WTC11 (cell line): Measurements from ENCODE around the gene H2AZ2. TPM values are rescaled to one million over a fixed set of nuclear protein-coding genes. Genes with fewer than 3 reads are reported as not detected.

Source experiments
- ATAC-seq: fragments of 200-7000 bp; cut with Tn5 transposase; 2 replicates; pipeline ENCODE4 v1.10.0; 2021; ENCODE audit warnings: mild to moderate bottlenecking, moderate library complexity
- CTCF ChIA-PET: fragments of 300-600 bp; sonication (Branson Sonifier 250); formaldehyde crosslinking; loops from one replicate; lab custom pipeline; 2021; ENCODE audit warnings: antibody characterized with exemption; lab: Charles Lee
- POLR2A ChIA-PET: fragments of 350-600 bp; sonication (Branson Sonifier 250); formaldehyde crosslinking; loops from one replicate; lab custom pipeline; 2021; ENCODE audit warnings: antibody characterized with exemption; lab: Charles Lee
- DNase-seq: peaks from one replicate; pipeline ENCODE4 v3.0.0; 2021; ENCODE audit warnings: low spot score
- H3K27ac Mint-ChIP-seq: 2 replicates; pipeline ENCODE4 v1.8.0; 2021; ENCODE audit warnings: mixed read lengths
- H3K27me3 Mint-ChIP-seq: 2 replicates; pipeline ENCODE4 v1.8.0; 2021; ENCODE audit warnings: low read depth, mild to moderate bottlenecking, moderate library complexity, mixed read lengths
- H3K36me3 Mint-ChIP-seq: 2 replicates; pipeline ENCODE4 v1.8.0; 2021; ENCODE audit warnings: mixed read lengths
- H3K4me1 Mint-ChIP-seq: 2 replicates; pipeline ENCODE4 v1.8.0; 2022; ENCODE audit warnings: mixed read lengths
- H3K4me3 Mint-ChIP-seq: 2 replicates; pipeline ENCODE4 v1.8.0; 2021; ENCODE audit warnings: mild to moderate bottlenecking, moderate library complexity, mixed read lengths
- H3K9me3 Mint-ChIP-seq: 2 replicates; pipeline ENCODE4 v1.8.0; 2021; ENCODE audit warnings: mixed read lengths
- ATF1 ChIP-seq: sonication (generic); formaldehyde crosslinking; IDR thresholded peaks from 2 replicates; pipeline ENCODE4 v1.8.1; 2023; ENCODE audit warnings: mild to moderate bottlenecking, moderate library complexity, missing genetic modification reagents
- ATF3 ChIP-seq: sonication (generic); formaldehyde crosslinking; conservative IDR thresholded peaks from 2 replicates; pipeline ENCODE4 v1.8.1; 2022; ENCODE audit warnings: mild to moderate bottlenecking, missing genetic modification reagents
- ATF6 ChIP-seq: sonication (generic); formaldehyde crosslinking; IDR thresholded peaks from 2 replicates; pipeline ENCODE4 v1.8.1; 2023; ENCODE audit warnings: mild to moderate bottlenecking, missing genetic modification reagents
- FOXJ3 ChIP-seq: sonication (generic); formaldehyde crosslinking; IDR thresholded peaks from 2 replicates; pipeline ENCODE4 v1.9.0; 2021; ENCODE audit warnings: missing genetic modification reagents, mild to moderate bottlenecking, borderline replicate concordance
- FOXP1 ChIP-seq: sonication (generic); formaldehyde crosslinking; IDR thresholded peaks from 2 replicates; pipeline ENCODE4 v1.8.0; 2022; ENCODE audit warnings: missing genetic modification reagents, mild to moderate bottlenecking, moderate library complexity, borderline replicate concordance
- GABPB1 ChIP-seq: sonication (generic); formaldehyde crosslinking; IDR thresholded peaks from 2 replicates; pipeline ENCODE4 v1.8.1; 2023; ENCODE audit warnings: mild to moderate bottlenecking, missing genetic modification reagents
- GTF2I ChIP-seq: fragments of 250-450 bp; sonication (Bioruptor Pico); conservative IDR thresholded peaks from 2 replicates; pipeline ENCODE4 v1.4.0; 2021; ENCODE audit warnings: mild to moderate bottlenecking
- IRF1 ChIP-seq: sonication (generic); formaldehyde crosslinking; IDR thresholded peaks from 2 replicates; pipeline ENCODE4 v1.8.0; 2023; ENCODE audit warnings: missing genetic modification reagents
- KAT7 ChIP-seq: sonication (generic); formaldehyde crosslinking; IDR thresholded peaks from 2 replicates; pipeline ENCODE4 v1.8.1; 2023; ENCODE audit warnings: missing genetic modification reagents, mild to moderate bottlenecking, borderline replicate concordance
- NFYB ChIP-seq: sonication (generic); formaldehyde crosslinking; conservative IDR thresholded peaks from 2 replicates; pipeline ENCODE4 v1.8.0; 2022; ENCODE audit warnings: low read depth, missing genetic modification reagents
- NR2C2 ChIP-seq: sonication (generic); formaldehyde crosslinking; IDR thresholded peaks from 2 replicates; pipeline ENCODE4 v1.8.0; 2022; ENCODE audit warnings: mild to moderate bottlenecking, missing genetic modification reagents
- NR3C1 ChIP-seq: sonication (generic); formaldehyde crosslinking; conservative IDR thresholded peaks from 2 replicates; pipeline ENCODE4 v1.8.1; 2023; ENCODE audit warnings: low read depth, mild to moderate bottlenecking, missing genetic modification reagents
- RORB ChIP-seq: fragments of 250-450 bp; sonication (Bioruptor Pico); IDR thresholded peaks from 2 replicates; pipeline ENCODE4 v1.9.0; 2021; ENCODE audit warnings: mild to moderate bottlenecking
- SP1 ChIP-seq: sonication (generic); formaldehyde crosslinking; conservative IDR thresholded peaks from 2 replicates; pipeline ENCODE4 v1.8.1; 2022; ENCODE audit warnings: missing genetic modification reagents
- STAT6 ChIP-seq: sonication (generic); formaldehyde crosslinking; conservative IDR thresholded peaks from 2 replicates; pipeline ENCODE4 v1.8.1; 2023; ENCODE audit warnings: mild to moderate bottlenecking, low read depth, missing genetic modification reagents, moderate library complexity
- TEAD1 ChIP-seq: sonication (generic); formaldehyde crosslinking; IDR thresholded peaks from 2 replicates; pipeline ENCODE4 v1.8.0; 2022; ENCODE audit warnings: mild to moderate bottlenecking, missing genetic modification reagents
- ZNF423 ChIP-seq: fragments of 250-450 bp; sonication (Bioruptor Pico); IDR thresholded peaks from 2 replicates; pipeline ENCODE4 v2.1.2; 2022; ENCODE audit warnings: mild to moderate bottlenecking, moderate library complexity
- ZNF671 ChIP-seq: fragments of 250-450 bp; sonication (Bioruptor Pico); IDR thresholded peaks from 2 replicates; pipeline ENCODE4 v1.8.0; 2021; ENCODE audit warnings: mild to moderate bottlenecking
- total RNA-seq: library from RNA; stranded (reverse); gene quantifications from 3 replicates; pipeline ENCODE4 v1.2.3, GENCODE V29; 2021

Gene H2AZ2
- total RNA-seq, 1 experiment from 2014 or later, result 178 TPM

GRCh38 chr7:44883961-44884620 lies 36.2 kb upstream of the H2AZ2 start:
- peaks cover 41% of the 10 kb centered on the region for H3K4me1 Mint-ChIP-seq
- TF ChIP-seq ATF6 (CRISPR knock-in tag) (no peak), GABPB1 (CRISPR knock-in tag) (no peak), IRF1 (CRISPR knock-in tag) (no peak), NR2C2 (CRISPR knock-in tag) (no peak), FOXJ3 (CRISPR knock-in tag) (no peak), ZNF671 (no peak), TEAD1 (CRISPR knock-in tag) (no peak), GTF2I (no peak), ZNF423 (CRISPR knock-in tag) (no peak)
- H3K27me3 Mint-ChIP-seq, result no peaks in the 10 kb centered on the region
- H3K36me3 Mint-ChIP-seq, result peaks cover 15% of the 10 kb centered on the region
- ChIA-PET CTCF (interaction anchor here (0.9 to 2.3 kb wide), 3 partner anchors 27 to 115 kb away, joined by 3 to 8 read pairs (median 5); partner anchors contain the start of gene H2AZ2), POLR2A (interaction anchor here (1.1 kb wide), 1 partner anchor 116 kb away, joined by 3 read pairs; the partner anchor contains the start of gene CCM2)
- H3K27ac Mint-ChIP-seq, result peak overlapping the region; percentile 86
- ATAC-seq (no peak), DNase-seq (peak; percentile 17)
- peak overlapping the region; percentile 90 for H3K4me3 Mint-ChIP-seq
- H3K9me3 Mint-ChIP-seq, result no peaks in the 10 kb centered on the region

GRCh38 chr7:44882899-44883298 lies 35.0 kb upstream of the H2AZ2 start:
- Mint-ChIP-seq H3K4me1 (peaks cover 41% of the 10 kb centered on the region), H3K4me3 (peak overlapping the region; percentile 90), H3K36me3 (peaks cover 15% of the 10 kb centered on the region), H3K27ac (no peak overlapping the region; the same call in 1 of the 2 replicates), H3K9me3 (no peaks in the 10 kb centered on the region), H3K27me3 (no peaks in the 10 kb centered on the region)
- DNase-seq (no peak), ATAC-seq (no peak)
- TF ChIP-seq ATF3 (CRISPR knock-in tag) (no peak), RORB (no peak), ATF1 (CRISPR knock-in tag) (no peak), NR3C1 (CRISPR knock-in tag) (no peak), KAT7 (CRISPR knock-in tag) (no peak), SP1 (CRISPR knock-in tag) (no peak), NFYB (no peak), FOXP1 (no peak)
- ChIA-PET CTCF (interaction anchor here (2.1 kb wide), 1 partner anchor 26 kb away, joined by 13 read pairs; no protein-coding TSS in a partner anchor), POLR2A (interaction anchor here (0.6 kb wide), 1 partner anchor 144 kb away, joined by 3 read pairs; no protein-coding TSS in a partner anchor)

- Mint-ChIP-seq H3K27me3 (no peaks in the 10 kb centered on the region), H3K9me3 (no peaks in the 10 kb centered on the region), H3K4me3 (peak overlapping the region; percentile 90), H3K4me1 (peaks cover 41% of the 10 kb centered on the region), H3K36me3 (peaks cover 15% of the 10 kb centered on the region), H3K27ac (no peak overlapping the region)
- no peak for DNase-seq
- ChIA-PET CTCF (interaction anchor here (0.8 to 2.1 kb wide), 5 partner anchors 25 to 532 kb away, joined by 3 to 13 read pairs (median 3); no protein-coding TSS in a partner anchor), POLR2A (interaction anchor here (1.3 kb wide), 1 partner anchor 119 kb away, joined by 3 read pairs; no protein-coding TSS in a partner anchor)
- ATAC-seq, result no peak
- TF ChIP-seq STAT6 (CRISPR knock-in tag), result no peak
Observed at GRCh38 chr7:44881610-44882009, 33.7 kb upstream of the H2AZ2 start.
